SU-DHL-6 (cell line): ENCODE data around the gene ZNF664.

Source experiments
- H2AFZ ChIP-seq: fragments of 200-600 bp; sonication (generic); 2 replicates; pipeline ENCODE4 v1.6.1; 2014; ENCODE audit warnings: low read depth, mild to moderate bottlenecking, moderate library complexity, mixed read lengths, antibody characterized with exemption, low read length; ENCODE audit not compliant: severe bottlenecking
- H3F3A ChIP-seq: fragments of 200-600 bp; shearing (Covaris generic); 2 replicates; pipeline ENCODE4 v1.6.0; 2016; ENCODE audit warnings: antibody characterized with exemption, mild to moderate bottlenecking; ENCODE audit not compliant: insufficient read depth
- H3K27ac ChIP-seq: fragments of 200-600 bp; sonication (generic); 2 replicates; pipeline ENCODE4 v1.5.1; 2016; ENCODE audit warnings: low read depth, mild to moderate bottlenecking, low read length, moderate library complexity, mixed read lengths
- H3K27me3 ChIP-seq: fragments of 200-600 bp; sonication (generic), shearing (Covaris generic); 2 replicates; pipeline ENCODE4 v1.6.0; 2014; ENCODE audit warnings: mild to moderate bottlenecking, low read length
- H3K36me3 ChIP-seq: fragments of 200-600 bp; sonication (generic); 2 replicates; pipeline ENCODE4 v1.6.1; 2014; ENCODE audit warnings: mild to moderate bottlenecking, low read length, mixed read lengths
- H3K4me2 ChIP-seq: fragments of 300-600, 200-600 bp; shearing (Covaris generic), sonication (generic); 2 replicates; pipeline ENCODE4 v1.6.0; 2014; ENCODE audit warnings: low read length, low read depth, mild to moderate bottlenecking; ENCODE audit not compliant: poor library complexity, severe bottlenecking
- H3K4me3 ChIP-seq: fragments of 200-600 bp; sonication (generic); 2 replicates; pipeline ENCODE4 v1.5.1; 2014; ENCODE audit warnings: antibody characterized with exemption, low read length, mild to moderate bottlenecking, mixed read lengths; ENCODE audit not compliant: insufficient read depth, poor library complexity, severe bottlenecking
- H3K79me2 ChIP-seq: fragments of 200-600 bp; sonication (generic); 2 replicates; pipeline ENCODE4 v1.6.1; 2014; ENCODE audit warnings: mild to moderate bottlenecking, low read length, moderate library complexity; ENCODE audit not compliant: insufficient read depth
- H3K9ac ChIP-seq: fragments of 200-600 bp; sonication (generic); 2 replicates; pipeline ENCODE4 v1.7.0; 2014; ENCODE audit warnings: mild to moderate bottlenecking, low read length
- H3K9me2 ChIP-seq: fragments of 200-600 bp; sonication (generic); replicated peaks from 2 replicates; pipeline ENCODE4 v1.6.1; 2014; ENCODE audit warnings: low read length; ENCODE audit not compliant: insufficient read depth
- H3K9me3 ChIP-seq: fragments of 200-600 bp; sonication (generic); 2 replicates; pipeline ENCODE4 v1.6.1; 2014; ENCODE audit warnings: low read length, mixed read lengths; ENCODE audit not compliant: insufficient read depth
- H4K20me1 ChIP-seq: fragments of 200-600 bp; sonication (generic); 2 replicates; pipeline ENCODE4 v1.6.1; 2014; ENCODE audit warnings: low read depth, mild to moderate bottlenecking, antibody characterized with exemption, low read length, moderate library complexity, mixed read lengths
- EZH2phosphoT487 ChIP-seq: fragments of 200-600 bp; sonication (generic), shearing (Covaris generic); conservative IDR thresholded peaks from 2 replicates; pipeline ENCODE4 v1.6.1; 2018; ENCODE audit warnings: mild to moderate bottlenecking, antibody characterized with exemption, low read length, moderate library complexity, mixed read lengths
- TF ChIP-seq, protein P1 (sequence below): fragments of 200-600 bp; sonication (generic); IDR thresholded peaks from one replicate; pipeline ENCODE4 v1.5.1; 2017; ENCODE audit warnings: antibody characterized with exemption, mild to moderate bottlenecking, low read length, moderate library complexity; ENCODE audit not compliant: insufficient read depth, poor library complexity, severe bottlenecking

ZNF664 gene

DNA sequence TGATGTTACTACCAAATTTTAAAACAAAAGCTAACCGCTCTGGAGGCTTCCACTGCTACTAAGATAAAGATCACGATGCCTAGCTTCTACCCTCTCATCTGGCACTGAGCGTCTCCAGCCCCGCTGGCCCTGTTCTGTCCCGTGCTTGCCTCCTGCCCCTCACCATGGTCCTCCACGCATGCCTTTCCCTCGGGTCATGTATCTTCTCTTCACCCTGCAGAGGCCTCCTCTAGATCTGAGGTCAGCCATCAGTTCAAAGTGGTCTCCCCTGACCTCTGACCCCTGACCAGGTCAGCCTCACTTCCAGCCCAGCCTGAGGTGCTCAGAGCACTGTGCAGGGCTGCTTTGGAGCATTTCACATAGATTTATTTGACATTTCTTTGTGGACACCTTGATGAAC is 28.3 kb downstream of the ZNF664 start:
- no peak overlapping the region for H3K9ac ChIP-seq
- H3K4me3 ChIP-seq = no peak overlapping the region
- H3K79me2 ChIP-seq = no peaks in the 10 kb centered on the region
- H3K27ac ChIP-seq = no peak overlapping the region
- H2AFZ ChIP-seq = no peak overlapping the region
- no peaks in the 10 kb centered on the region for H3K9me2 ChIP-seq
- H3K36me3 ChIP-seq = no peaks in the 10 kb centered on the region
- H4K20me1 ChIP-seq = no peaks in the 10 kb centered on the region
- TF ChIP-seq, protein P1, sequence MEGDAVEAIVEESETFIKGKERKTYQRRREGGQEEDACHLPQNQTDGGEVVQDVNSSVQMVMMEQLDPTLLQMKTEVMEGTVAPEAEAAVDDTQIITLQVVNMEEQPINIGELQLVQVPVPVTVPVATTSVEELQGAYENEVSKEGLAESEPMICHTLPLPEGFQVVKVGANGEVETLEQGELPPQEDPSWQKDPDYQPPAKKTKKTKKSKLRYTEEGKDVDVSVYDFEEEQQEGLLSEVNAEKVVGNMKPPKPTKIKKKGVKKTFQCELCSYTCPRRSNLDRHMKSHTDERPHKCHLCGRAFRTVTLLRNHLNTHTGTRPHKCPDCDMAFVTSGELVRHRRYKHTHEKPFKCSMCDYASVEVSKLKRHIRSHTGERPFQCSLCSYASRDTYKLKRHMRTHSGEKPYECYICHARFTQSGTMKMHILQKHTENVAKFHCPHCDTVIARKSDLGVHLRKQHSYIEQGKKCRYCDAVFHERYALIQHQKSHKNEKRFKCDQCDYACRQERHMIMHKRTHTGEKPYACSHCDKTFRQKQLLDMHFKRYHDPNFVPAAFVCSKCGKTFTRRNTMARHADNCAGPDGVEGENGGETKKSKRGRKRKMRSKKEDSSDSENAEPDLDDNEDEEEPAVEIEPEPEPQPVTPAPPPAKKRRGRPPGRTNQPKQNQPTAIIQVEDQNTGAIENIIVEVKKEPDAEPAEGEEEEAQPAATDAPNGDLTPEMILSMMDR = no peak
- no peaks in the 10 kb centered on the region for H3F3A ChIP-seq
- no peaks in the 10 kb centered on the region for H3K9me3 ChIP-seq
- no peak overlapping the region for H3K4me2 ChIP-seq
- H3K27me3 ChIP-seq = no peaks in the 10 kb centered on the region

DNA sequence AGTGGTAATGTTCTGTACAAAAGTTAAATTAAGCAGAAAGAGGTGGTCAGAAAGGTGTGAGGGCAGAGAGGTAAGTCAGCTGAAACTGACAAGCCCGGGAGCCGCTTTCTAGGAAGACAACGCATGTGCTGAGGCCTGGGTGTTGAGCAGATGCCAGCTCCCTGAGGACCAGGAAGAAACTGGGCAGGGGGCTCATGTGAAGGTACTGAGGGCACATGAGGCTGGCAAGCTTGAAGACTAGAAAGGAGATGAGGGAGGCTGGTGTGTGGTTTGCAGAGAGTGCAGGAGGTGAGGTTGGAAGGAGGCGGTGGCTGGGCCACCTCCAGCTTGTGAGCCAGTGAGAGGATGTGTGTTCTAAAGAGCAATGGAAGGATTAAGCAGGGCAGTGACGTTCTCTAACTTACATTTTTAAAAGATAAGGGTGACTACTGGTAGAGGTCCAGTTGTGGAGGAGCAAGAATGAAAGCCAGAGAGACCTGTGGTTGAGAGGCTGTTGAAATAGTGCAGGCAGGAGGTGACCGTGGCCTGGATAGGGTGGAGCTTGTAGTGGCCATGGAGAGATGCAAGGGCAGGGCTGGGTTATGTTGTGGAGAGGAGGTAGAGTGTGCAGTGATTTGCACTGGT is 29.1 kb downstream of the ZNF664 start:
- no peaks in the 10 kb centered on the region for H4K20me1 ChIP-seq

DNA sequence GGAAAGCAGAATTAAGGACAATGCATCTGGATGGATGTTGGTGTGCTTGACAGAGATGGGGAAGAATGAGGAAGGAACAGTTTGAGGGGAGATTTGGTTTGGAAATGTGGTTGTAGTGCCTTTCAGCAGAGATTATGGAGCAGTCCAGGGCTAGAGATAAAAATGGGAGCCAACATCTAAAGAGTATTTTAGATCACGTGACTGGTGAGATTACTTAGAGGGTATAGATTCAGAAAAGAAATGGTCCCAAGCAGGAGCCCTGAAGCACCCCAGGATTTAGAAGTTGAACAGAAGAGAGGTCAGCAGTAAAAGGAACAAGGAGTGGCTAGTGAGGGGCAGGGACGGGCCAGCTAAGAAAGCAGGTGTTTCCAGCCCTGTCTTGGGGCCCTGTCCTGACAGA is 29.6 kb downstream of the ZNF664 start:
- Histone ChIP-seq H3K4me3 (no peak overlapping the region), H3F3A (no peaks in the 10 kb centered on the region), H4K20me1 (no peaks in the 10 kb centered on the region), H3K4me2 (no peak overlapping the region), H3K27ac (no peak overlapping the region), H3K9me3 (no peaks in the 10 kb centered on the region), H3K9me2 (no peaks in the 10 kb centered on the region), H2AFZ (no peak overlapping the region), H3K79me2 (no peaks in the 10 kb centered on the region), H3K27me3 (no peaks in the 10 kb centered on the region), H3K9ac (no peak overlapping the region), H3K36me3 (no peaks in the 10 kb centered on the region)
- no peak for TF ChIP-seq EZH2phosphoT487
- TF ChIP-seq, protein P1 = no peak

More for the DNA sequence above, 29.1 kb downstream of the ZNF664 start:
- Histone ChIP-seq H3K4me2 (no peak overlapping the region), H3K27ac (no peak overlapping the region), H3K27me3 (no peaks in the 10 kb centered on the region), H3K4me3 (no peak overlapping the region), H3F3A (no peaks in the 10 kb centered on the region), H3K79me2 (no peaks in the 10 kb centered on the region), H3K36me3 (no peaks in the 10 kb centered on the region), H3K9me3 (no peaks in the 10 kb centered on the region), H3K9ac (no peak overlapping the region), H2AFZ (no peak overlapping the region), H3K9me2 (no peaks in the 10 kb centered on the region)
- no peak for TF ChIP-seq EZH2phosphoT487
- TF ChIP-seq, protein P1 = no peak
